ENCODE results near the gene ZC3H8.

GRCh38 chr2:112216167-112216566, 38.7 kb downstream of the ZC3H8 start:
- TF ChIP-seq EZH2phosphoT487 (IDR thresholded peaks at IDR 0.05; ENCODE audit: insufficient read depth, low read depth) (no peak), EZH2 (IDR thresholded peaks at IDR 0.05; ENCODE audit: insufficient read depth, poor library complexity, severe bottlenecking) (no peak)
